ENCODE results near the gene SGK2. TPM values are rescaled to one million over a fixed set of nuclear protein-coding genes. Genes with fewer than 3 reads are reported as not detected.

Gene SGK2
- polyA plus RNA-seq, 2 of the 4 experiments (the other 2 are of a cell fraction), result 9.4 to 12.2 TPM

DNA sequence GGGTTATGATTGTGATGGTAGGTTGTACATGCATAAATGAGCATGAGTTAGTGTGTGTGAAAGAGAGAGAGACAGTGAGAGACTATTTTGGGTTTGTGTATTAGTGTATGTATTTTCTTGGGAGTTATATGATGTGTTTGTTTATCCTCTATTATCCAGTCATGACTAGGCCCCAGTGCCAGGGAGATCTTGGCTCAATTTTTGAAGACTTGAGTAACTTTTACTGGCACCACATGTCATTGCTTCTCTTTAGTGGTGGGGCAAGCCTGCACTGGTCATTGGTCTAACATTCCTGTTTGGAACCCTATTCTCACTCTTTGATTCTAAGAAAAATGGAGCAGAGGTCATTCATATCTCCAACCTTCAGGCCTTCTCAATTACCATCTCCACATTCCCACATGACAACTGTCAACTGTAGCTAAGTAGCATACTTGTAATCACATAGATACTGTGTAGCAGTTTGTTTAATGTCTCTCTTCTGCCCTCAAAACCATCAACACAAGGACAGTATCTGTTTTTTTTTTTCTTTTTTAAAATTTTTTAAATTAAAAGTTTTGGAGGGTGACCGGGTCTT, 42.5 kb upstream of the SGK2 start (continued):
- TF ChIP-seq CBX8 (IDR thresholded peaks at IDR 0.05) (no peak), FOSB (CRISPR knock-in tag; IDR thresholded peaks at IDR 0.05) (no peak), RAD21 (conservative IDR thresholded peaks at IDR 0.05 in 1 of 2, IDR thresholded peaks at IDR 0.05 in 1 of 2) (no peak), CEBPB (IDR thresholded peaks at IDR 0.05) (no peak), MAFK (IDR thresholded peaks at IDR 0.05; ENCODE audit: partially characterized antibody) (no peak), HEYL (CRISPR knock-in tag; IDR thresholded peaks at IDR 0.05) (no peak), MYC (IDR thresholded peaks at IDR 0.05; ENCODE audit: borderline replicate concordance, low read length) (no peak)
- TF ChIP-seq, protein P1, sequence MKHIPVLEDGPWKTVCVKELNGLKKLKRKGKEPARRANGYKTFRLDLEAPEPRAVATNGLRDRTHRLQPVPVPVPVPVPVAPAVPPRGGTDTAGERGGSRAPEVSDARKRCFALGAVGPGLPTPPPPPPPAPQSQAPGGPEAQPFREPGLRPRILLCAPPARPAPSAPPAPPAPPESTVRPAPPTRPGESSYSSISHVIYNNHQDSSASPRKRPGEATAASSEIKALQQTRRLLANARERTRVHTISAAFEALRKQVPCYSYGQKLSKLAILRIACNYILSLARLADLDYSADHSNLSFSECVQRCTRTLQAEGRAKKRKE (CRISPR knock-in tag; IDR thresholded peaks at IDR 0.05; ENCODE audit: low read depth), result no peak

DNA sequence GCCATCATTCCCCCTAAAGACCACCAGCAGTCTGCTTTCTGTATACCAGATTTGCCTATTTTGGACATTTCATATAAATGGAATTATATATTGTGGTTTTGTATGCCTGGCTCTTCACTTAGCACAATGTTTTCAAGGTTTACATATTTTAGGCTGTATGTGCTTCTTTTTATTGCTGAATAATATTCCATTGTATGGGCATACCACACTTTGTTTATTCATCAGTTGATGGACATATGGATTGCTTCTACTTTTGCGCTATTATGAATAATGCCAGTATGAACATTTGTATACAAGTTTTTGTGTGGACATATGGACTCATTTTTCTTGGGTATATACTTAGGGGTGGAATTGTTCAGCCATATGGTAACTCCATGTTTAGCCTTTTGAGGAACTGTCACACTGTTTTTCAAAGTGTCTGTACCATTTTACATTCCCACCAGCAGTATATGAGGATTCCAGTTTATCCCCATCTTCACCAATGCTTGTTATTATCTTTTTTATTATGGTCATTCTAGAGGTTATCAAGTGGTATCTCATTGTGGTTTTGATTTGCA, 38.7 kb upstream of the SGK2 start:
- no peak overlapping the region for H3K4me3 ChIP-seq
- FAIRE-seq (no peak), DNase-seq (ENCODE audit: low read depth in 1 of 2, low spot score in 1 of 2) (no peak), ATAC-seq (no peak)
- TF ChIP-seq SREBF2 (IDR thresholded peaks at IDR 0.05) (no peak), NFE2L2 (conservative IDR thresholded peaks at IDR 0.05; ENCODE audit: low read length) (no peak), CBX2 (IDR thresholded peaks at IDR 0.05; ENCODE audit: borderline replicate concordance, low read depth) (no peak), RCOR1 (IDR thresholded peaks at IDR 0.05; ENCODE audit: low read depth, low read length) (no peak), CHD4 (IDR thresholded peaks at IDR 0.05; ENCODE audit: borderline replicate concordance) (no peak), EHF (CRISPR knock-in tag; IDR thresholded peaks at IDR 0.05) (no peak), ZNF302 (CRISPR knock-in tag; IDR thresholded peaks at IDR 0.05) (no peak), TP53 (CRISPR knock-in tag; IDR thresholded peaks at IDR 0.05) (no peak), RAD21 (conservative IDR thresholded peaks at IDR 0.05 in 1 of 2, IDR thresholded peaks at IDR 0.05 in 1 of 2) (no peak), MYC (IDR thresholded peaks at IDR 0.05; ENCODE audit: borderline replicate concordance, low read length) (no peak), EHMT2 (IDR thresholded peaks at IDR 0.05; ENCODE audit: low read depth) (no peak), SMC3 (IDR thresholded peaks at IDR 0.05) (no peak), CHD2 (IDR thresholded peaks at IDR 0.05; ENCODE audit: low read length, partially characterized antibody) (no peak), HEYL (CRISPR knock-in tag; IDR thresholded peaks at IDR 0.05) (no peak), BHLHE40 (IDR thresholded peaks at IDR 0.05; ENCODE audit: low read depth, low read length) (no peak)
- TF ChIP-seq, protein P2, sequence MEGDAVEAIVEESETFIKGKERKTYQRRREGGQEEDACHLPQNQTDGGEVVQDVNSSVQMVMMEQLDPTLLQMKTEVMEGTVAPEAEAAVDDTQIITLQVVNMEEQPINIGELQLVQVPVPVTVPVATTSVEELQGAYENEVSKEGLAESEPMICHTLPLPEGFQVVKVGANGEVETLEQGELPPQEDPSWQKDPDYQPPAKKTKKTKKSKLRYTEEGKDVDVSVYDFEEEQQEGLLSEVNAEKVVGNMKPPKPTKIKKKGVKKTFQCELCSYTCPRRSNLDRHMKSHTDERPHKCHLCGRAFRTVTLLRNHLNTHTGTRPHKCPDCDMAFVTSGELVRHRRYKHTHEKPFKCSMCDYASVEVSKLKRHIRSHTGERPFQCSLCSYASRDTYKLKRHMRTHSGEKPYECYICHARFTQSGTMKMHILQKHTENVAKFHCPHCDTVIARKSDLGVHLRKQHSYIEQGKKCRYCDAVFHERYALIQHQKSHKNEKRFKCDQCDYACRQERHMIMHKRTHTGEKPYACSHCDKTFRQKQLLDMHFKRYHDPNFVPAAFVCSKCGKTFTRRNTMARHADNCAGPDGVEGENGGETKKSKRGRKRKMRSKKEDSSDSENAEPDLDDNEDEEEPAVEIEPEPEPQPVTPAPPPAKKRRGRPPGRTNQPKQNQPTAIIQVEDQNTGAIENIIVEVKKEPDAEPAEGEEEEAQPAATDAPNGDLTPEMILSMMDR (IDR thresholded peaks at IDR 0.05), result no peak
- TF ChIP-seq, protein P3, sequence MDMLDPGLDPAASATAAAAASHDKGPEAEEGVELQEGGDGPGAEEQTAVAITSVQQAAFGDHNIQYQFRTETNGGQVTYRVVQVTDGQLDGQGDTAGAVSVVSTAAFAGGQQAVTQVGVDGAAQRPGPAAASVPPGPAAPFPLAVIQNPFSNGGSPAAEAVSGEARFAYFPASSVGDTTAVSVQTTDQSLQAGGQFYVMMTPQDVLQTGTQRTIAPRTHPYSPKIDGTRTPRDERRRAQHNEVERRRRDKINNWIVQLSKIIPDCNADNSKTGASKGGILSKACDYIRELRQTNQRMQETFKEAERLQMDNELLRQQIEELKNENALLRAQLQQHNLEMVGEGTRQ (IDR thresholded peaks at IDR 0.05), result no peak
- TF ChIP-seq, protein P4, sequence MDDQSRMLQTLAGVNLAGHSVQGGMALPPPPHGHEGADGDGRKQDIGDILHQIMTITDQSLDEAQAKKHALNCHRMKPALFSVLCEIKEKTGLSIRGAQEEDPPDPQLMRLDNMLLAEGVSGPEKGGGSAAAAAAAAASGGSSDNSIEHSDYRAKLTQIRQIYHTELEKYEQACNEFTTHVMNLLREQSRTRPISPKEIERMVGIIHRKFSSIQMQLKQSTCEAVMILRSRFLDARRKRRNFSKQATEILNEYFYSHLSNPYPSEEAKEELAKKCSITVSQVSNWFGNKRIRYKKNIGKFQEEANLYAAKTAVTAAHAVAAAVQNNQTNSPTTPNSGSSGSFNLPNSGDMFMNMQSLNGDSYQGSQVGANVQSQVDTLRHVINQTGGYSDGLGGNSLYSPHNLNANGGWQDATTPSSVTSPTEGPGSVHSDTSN (IDR thresholded peaks at IDR 0.05), result no peak
- no peaks in the 10 kb centered on the region; the same call in 2 of the 3 replicates for H3K9me3 ChIP-seq
- ChIA-PET POLR2A (no interaction called here), CTCF (no interaction called here)
- 77% methylated on average over 1 of the region's 1 CpG for WGBS (ENCODE audit: missing lambda C conversion rate)
- no peak overlapping the region for H3K4me2 ChIP-seq
- H3K4me1 ChIP-seq, result no peaks in the 10 kb centered on the region
- H3K27ac ChIP-seq, result no peak overlapping the region
